HG03442 (cell line): ENCODE data around the gene HSD17B7.

Source experiments
- ATAC-seq: cut with Tn5 transposase; IDR thresholded peaks from one replicate; pipeline ENCODE4 v1.9.1; 2021; ENCODE audit warnings: mild to moderate bottlenecking, moderate library complexity; ENCODE audit not compliant: unreplicated experiment

HSD17B7 gene

GRCh38 chr1:162855461-162856150, 65.1 kb downstream of the HSD17B7 start:
- no peak for ATAC-seq

- ATAC-seq: no peak
Measured at GRCh38 chr1:162856260-162856659, 65.8 kb downstream of the HSD17B7 start.

GRCh38 chr1:162857850-162858249, 67.3 kb downstream of the HSD17B7 start:
- no peak for ATAC-seq

- no peak for ATAC-seq
Measured at GRCh38 chr1:162859191-162859590, 68.7 kb downstream of the HSD17B7 start.

- no peak for ATAC-seq
Measured at GRCh38 chr1:162861101-162861500, 70.6 kb downstream of the HSD17B7 start, which contains the start of gene CCDC190. Gene CCDC190 (minus strand): TSS chr1:162861175. CDS start chr1:162859646, 1,529 bp downstream.

GRCh38 chr1:162861625-162862024, 71.1 kb downstream of the HSD17B7 start:
- ATAC-seq: no peak
